ENCODE results near the gene TNPO1. TPM values are rescaled to one million over a fixed set of nuclear protein-coding genes. Genes with fewer than 3 reads are reported as not detected.

Gene TNPO1
- total RNA-seq, 2 experiments from 2014 or later, result 69.6 to 74.7 TPM

DNA sequence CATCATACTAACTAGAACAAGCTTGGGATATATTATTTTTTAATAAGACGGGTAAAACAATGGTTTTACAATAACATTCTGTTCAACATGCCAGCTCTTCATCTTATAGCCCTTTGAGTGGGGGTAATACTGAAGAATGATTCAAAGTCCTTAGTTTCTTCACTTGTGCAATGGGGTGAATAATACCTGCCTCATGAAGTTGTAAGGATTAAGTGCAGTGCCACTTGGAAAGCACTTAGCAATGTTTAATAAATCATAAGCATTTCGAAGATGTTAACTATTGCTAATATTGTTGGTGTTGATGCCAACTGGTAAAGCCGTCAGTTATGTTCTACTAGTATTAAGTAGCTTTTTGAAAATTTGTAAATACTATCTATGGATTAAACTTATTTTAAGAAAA lies 38.0 kb downstream of the TNPO1 start:
- Histone ChIP-seq H3K4me3 (ENCODE audit: low read length) (no peak overlapping the region), H3K36me3 (ENCODE audit: insufficient read depth, low read length) (peaks cover 46% of the 10 kb centered on the region), H3K4me1 (ENCODE audit: insufficient read depth, low read length) (peaks cover 12% of the 10 kb centered on the region), H3K9me3 (ENCODE audit: control insufficient read depth in 1 of 2, insufficient read depth in 1 of 2, low read length in 2 of 2) (no peaks in the 10 kb centered on the region), H3K27ac (ENCODE audit: low read depth in 1 of 2, low read length in 2 of 2) (no peak overlapping the region), H3K27me3 (ENCODE audit: control insufficient read depth in 1 of 2, insufficient read depth in 2 of 2, low read length in 2 of 2) (no peaks in the 10 kb centered on the region)
- Mint-ChIP-seq H3K4me3 (no peak overlapping the region), H3K4me1 (ENCODE audit: low read depth) (peaks cover 88% of the 10 kb centered on the region), H3K36me3 (ENCODE audit: low read depth) (peaks cover 85% of the 10 kb centered on the region), H3K9me3 (no peaks in the 10 kb centered on the region), H3K27ac (no peak overlapping the region), H3K27me3 (no peaks in the 10 kb centered on the region)
- ATAC-seq (ENCODE audit: poor library complexity) (no peak), DNase-seq (no peak)
- CTCF ChIA-PET, result no interaction called here
- POLR2A ChIA-PET, result interaction anchor here (1.4 kb wide), 1 partner anchor 37 kb away, joined by 3 read pairs; no protein-coding TSS in a partner anchor
- intact Hi-C loops (cut with DNase I, micrococcal nuclease), result no loop called here
- TF ChIP-seq, protein P1, sequence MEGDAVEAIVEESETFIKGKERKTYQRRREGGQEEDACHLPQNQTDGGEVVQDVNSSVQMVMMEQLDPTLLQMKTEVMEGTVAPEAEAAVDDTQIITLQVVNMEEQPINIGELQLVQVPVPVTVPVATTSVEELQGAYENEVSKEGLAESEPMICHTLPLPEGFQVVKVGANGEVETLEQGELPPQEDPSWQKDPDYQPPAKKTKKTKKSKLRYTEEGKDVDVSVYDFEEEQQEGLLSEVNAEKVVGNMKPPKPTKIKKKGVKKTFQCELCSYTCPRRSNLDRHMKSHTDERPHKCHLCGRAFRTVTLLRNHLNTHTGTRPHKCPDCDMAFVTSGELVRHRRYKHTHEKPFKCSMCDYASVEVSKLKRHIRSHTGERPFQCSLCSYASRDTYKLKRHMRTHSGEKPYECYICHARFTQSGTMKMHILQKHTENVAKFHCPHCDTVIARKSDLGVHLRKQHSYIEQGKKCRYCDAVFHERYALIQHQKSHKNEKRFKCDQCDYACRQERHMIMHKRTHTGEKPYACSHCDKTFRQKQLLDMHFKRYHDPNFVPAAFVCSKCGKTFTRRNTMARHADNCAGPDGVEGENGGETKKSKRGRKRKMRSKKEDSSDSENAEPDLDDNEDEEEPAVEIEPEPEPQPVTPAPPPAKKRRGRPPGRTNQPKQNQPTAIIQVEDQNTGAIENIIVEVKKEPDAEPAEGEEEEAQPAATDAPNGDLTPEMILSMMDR (IDR thresholded peaks at IDR 0.05), result no peak

DNA sequence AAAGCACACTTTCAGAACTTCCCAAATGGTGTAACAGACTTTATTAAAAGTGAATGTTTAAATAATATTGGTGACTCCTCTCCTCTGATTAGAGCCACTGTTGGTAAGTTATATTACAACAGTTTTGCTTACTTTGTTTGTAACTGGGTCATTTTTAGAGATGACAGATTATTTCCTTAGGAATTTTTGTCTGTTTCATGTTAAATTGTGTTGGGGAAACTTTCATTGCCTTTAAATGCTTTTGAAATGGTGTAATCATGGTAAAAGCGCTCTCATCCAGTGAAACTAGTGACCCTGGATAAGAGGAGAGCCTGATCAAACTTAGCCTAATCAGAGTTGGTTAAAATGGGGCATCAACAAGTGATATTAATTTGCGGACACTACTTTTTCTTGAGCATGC lies 39.4 kb downstream of the TNPO1 start:
- no peak for ATAC-seq (ENCODE audit: poor library complexity)
- Mint-ChIP-seq H3K4me3 (no peak overlapping the region), H3K36me3 (ENCODE audit: low read depth) (peaks cover 94% of the 10 kb centered on the region), H3K27ac (no peak overlapping the region), H3K4me1 (ENCODE audit: low read depth) (peaks cover 87% of the 10 kb centered on the region), H3K9me3 (no peaks in the 10 kb centered on the region), H3K27me3 (no peaks in the 10 kb centered on the region)
- TF ChIP-seq, protein P1 (IDR thresholded peaks at IDR 0.05), result no peak
- H3K27ac ChIP-seq (ENCODE audit: low read depth in 1 of 2, low read length in 2 of 2), result no peak overlapping the region
- ChIA-PET CTCF (no interaction called here), POLR2A (no interaction called here)
- no peak overlapping the region for H3K4me3 ChIP-seq (ENCODE audit: low read length)
- intact Hi-C loops (cut with DNase I, micrococcal nuclease), result no loop called here
- H3K36me3 ChIP-seq (ENCODE audit: insufficient read depth, low read length), result peaks cover 59% of the 10 kb centered on the region
- H3K4me1 ChIP-seq (ENCODE audit: insufficient read depth, low read length), result peaks cover 12% of the 10 kb centered on the region
- no peaks in the 10 kb centered on the region for H3K27me3 ChIP-seq (ENCODE audit: control insufficient read depth in 1 of 2, insufficient read depth in 2 of 2, low read length in 2 of 2)
- DNase-seq, result no peak
- no peaks in the 10 kb centered on the region for H3K9me3 ChIP-seq (ENCODE audit: control insufficient read depth in 1 of 2, insufficient read depth in 1 of 2, low read length in 2 of 2)

GRCh38 chr5:72857396-72857795 lies 40.9 kb downstream of the TNPO1 start:
- Histone ChIP-seq H3K4me1 (ENCODE audit: insufficient read depth, low read length) (peaks cover 8% of the 10 kb centered on the region), H3K27me3 (ENCODE audit: control insufficient read depth in 1 of 2, insufficient read depth in 2 of 2, low read length in 2 of 2) (no peaks in the 10 kb centered on the region), H3K4me3 (ENCODE audit: low read length) (no peak overlapping the region), H3K36me3 (ENCODE audit: insufficient read depth, low read length) (peaks cover 70% of the 10 kb centered on the region), H3K27ac (ENCODE audit: low read depth in 1 of 2, low read length in 2 of 2) (no peak overlapping the region), H3K9me3 (ENCODE audit: control insufficient read depth in 1 of 2, insufficient read depth in 1 of 2, low read length in 2 of 2) (no peaks in the 10 kb centered on the region)
- H3K9me3 Mint-ChIP-seq, result no peaks in the 10 kb centered on the region
- POLR2A ChIA-PET, result no interaction called here
- peaks cover 79% of the 10 kb centered on the region for H3K4me1 Mint-ChIP-seq (ENCODE audit: low read depth)
- H3K27ac Mint-ChIP-seq, result no peak overlapping the region
- DNase-seq (no peak), ATAC-seq (ENCODE audit: poor library complexity) (no peak)
- TF ChIP-seq, protein P1 (IDR thresholded peaks at IDR 0.05), result no peak
- intact Hi-C loops (cut with DNase I, micrococcal nuclease), result no loop called here
- H3K4me3 Mint-ChIP-seq, result no peak overlapping the region
- no peaks in the 10 kb centered on the region for H3K27me3 Mint-ChIP-seq
- CTCF ChIA-PET, result no interaction called here
- H3K36me3 Mint-ChIP-seq (ENCODE audit: low read depth), result peaks cover 96% of the 10 kb centered on the region

Measured in CD4-positive, alpha-beta T cell (primary cell).